GM19099 (cell line): ENCODE measurements around the gene TBC1D19.

Experiments used
- POLR2A ChIP-seq: IDR thresholded peaks from 3 replicates; pipeline ENCODE4 v1.6.1; 2011; ENCODE audit warnings: low read depth; ENCODE audit not compliant: insufficient read length; ENCODE audit errors: extremely low read depth

TBC1D19 gene

DNA sequence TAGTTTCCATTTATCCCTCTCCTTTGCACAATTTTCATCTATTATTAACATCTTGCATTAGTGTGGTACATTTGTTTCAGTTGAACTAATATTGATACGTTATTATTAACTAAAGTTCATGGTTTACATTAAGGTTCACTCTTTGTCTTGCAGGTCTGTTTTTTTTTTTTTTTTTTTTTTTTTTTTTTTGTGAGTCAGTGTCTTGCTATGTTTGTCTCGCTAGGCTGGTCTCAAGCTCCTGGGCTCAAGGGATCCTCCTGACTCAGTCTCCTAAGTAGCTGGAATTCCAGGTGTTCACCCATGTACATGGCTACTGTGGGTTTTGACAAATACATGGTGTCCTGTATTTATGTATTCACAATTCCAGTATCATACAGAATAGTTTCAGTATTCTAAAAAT is 6.8 kb downstream of the TBC1D19 start:
- TF ChIP-seq POLR2A: no peak

DNA sequence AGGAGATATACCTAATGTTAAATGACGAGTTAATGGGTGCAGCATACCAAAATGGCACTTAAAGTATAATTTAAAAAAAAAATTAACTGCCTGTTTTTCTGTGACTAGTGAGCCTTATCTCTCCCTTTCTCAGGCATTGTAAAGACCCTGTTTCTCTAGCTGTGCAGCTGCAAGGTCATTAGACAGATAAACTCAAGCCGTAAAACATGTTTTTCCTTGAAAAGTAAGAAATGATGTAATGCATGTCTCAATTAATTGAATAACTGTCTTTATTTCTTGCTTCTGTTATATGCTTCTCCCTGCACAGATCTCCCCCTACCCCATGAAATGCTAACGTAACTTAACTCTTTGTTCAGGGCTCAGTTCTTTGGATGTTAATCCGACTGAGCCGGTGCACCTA is 10.5 kb downstream of the TBC1D19 start:
- TF ChIP-seq POLR2A: no peak

DNA sequence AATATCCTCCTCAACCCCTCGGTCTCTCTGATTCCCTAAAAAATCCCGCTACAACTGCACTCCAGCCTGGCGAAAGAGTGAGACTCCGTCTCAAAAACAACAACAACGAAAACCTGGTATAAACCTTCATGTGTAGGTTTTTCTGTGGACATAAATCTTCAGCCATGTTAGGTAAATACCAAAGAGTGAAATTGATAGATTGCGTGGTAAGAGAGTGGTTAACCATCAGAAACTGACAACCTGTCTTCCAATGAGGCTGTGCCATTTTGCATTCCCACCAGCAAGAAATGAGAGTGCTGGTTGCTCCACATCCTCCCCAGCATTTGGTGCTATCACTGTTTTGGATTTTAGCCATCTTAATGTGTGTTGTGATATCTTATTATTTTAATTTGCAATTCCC is 10.9 kb downstream of the TBC1D19 start:
- no peak for TF ChIP-seq POLR2A

DNA sequence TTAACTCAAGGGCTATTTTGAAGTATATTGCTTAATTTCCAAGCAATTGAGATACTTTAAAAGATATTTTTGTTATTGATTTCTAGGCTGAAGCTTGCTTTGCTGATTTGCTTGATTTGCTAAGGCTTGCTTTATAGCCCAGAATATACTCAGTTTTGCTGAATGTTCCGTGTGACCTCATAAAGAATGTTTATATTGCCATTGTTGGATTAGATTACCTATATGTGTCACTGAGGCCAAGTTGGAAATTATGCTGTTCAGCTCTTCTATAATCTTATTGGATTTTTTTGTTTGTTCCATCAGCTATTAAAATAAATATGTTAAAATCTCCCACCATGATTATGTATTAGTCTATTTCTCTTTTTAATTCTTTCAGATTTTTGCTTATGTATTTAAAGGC is 13.0 kb downstream of the TBC1D19 start:
- no peak for TF ChIP-seq POLR2A

DNA sequence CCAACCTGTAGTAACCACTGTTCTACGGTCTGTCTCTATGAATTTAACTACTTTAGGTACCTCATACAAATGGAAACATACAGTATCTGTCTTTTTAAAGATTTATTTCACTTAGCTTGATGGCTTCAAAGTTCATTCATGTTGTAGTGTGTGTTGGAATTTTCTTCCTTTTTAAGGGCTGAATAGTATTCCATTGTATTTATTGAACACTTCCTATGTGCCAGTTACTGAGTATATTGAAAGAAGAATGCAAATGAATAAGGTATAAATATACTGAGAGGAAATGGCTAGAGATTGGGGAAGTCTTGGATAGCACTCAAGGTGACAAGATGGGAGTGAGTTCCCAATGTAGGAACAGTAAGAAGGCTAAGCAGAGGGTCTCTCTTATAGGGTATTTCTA is 17.3 kb downstream of the TBC1D19 start:
- no peak for TF ChIP-seq POLR2A

DNA sequence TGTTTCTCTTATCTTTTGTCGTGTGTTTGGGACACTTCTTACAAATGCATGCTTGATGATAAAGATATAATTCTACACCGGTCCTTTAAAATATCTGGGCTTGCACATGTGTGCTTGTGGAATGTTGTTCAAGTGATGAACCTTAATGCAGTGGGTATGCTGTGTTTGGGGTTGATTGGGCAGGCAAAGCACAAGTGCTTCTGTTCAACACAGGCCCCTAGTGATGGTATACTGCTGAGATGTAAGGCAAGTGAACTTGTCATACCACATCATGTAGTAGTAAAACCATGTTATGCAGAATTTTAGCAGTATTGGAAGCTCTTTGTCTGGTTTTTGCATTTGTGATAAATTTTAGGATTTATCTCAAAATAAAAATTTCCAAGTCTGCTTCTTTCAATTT is 23.9 kb downstream of the TBC1D19 start:
- no peak for TF ChIP-seq POLR2A

DNA sequence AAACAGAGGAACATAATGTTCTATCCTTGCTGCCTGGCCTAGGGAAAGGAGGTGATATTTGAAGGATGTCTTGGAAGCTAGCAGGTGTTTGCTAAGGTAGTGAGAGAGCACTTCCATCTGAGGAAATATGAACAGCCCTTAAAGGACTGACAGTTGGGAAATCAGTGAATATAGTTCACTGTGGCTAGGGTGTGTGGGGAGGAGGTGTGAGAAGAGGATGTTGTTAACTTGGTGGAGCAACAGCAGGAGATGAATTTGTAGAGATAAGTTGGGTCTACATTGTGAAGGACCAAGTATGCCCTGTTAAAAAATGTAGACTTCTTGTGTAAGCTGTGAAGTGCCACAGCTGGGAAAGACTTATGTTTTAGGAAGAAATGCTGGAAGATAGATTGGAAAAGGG is 25.5 kb downstream of the TBC1D19 start:
- no peak for TF ChIP-seq POLR2A

DNA sequence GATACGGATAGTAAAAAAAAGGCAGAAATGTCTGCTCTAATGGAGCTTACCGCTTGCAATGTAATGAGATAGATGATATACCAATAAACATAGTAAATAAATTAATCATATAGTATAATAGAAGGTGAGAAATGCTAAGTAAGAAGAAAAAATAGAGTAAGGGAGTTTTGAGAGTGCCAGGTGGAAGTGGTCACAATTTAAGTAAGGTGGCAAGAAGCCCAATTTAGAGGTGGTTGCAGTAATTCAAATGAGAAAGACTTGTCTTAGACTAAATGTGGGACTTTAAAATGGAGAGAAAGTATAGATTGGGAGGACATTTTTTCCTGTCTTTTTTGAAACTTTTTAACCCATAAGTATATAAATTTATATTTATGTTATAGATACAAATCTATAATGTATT is 26.0 kb downstream of the TBC1D19 start:
- TF ChIP-seq POLR2A: no peak

DNA sequence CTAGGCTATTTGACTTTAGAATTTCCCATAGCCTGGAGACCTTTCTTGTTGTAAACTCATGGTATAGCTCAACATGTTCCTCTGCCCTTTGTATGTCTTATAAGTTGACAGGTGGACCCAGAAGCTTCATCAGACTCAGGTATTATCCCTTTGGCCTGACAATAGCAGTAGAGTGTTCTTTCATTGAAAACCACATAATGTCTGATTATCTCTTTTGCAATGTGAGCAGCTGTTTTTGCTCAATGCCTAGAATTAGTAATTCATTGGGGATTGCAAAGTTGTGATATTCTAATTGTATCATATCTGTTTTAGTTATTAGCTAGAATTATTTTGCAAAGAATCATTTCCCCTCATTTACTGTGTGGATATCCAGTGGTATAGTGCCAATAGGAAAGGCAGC is 27.5 kb downstream of the TBC1D19 start:
- no peak for TF ChIP-seq POLR2A

DNA sequence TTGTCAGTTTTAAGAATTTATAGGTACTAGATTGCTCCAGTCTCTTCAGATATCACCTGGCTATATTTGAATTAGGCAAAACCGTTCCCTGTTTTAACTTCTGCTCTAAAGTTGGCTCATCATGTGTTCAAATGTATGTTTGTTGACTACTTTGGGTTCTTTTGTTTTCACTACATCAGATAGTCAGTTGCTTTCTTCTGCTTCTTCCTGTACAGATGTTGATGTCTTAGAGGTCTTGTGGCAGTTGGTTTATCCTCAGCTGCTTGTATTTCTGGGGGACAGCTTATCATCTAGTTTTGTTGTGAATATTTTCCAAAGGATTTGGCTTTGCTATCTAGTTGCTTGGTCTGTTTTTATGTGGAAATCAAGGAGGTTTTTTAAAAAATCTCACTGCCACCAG is 28.0 kb downstream of the TBC1D19 start:
- no peak for TF ChIP-seq POLR2A

DNA sequence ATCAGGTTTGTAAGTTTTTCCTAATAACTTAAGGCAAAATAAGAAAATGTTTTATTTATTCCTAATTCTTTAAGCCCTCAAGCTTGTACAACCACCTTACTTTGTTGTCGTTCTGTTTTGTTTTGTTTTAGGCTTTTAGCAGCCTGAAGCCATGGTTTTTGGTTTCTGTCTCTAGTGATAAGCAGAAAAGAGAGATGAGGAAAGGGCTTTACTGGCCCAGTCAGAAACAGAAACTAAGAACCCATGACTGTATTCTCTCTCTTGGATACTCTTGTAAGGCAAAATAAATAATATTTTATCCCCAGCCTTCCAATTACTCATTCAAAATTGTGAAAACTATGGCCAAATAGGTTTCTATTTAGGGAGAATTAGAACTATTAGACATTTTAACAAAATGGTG is 29.4 kb downstream of the TBC1D19 start:
- no peak for TF ChIP-seq POLR2A

DNA sequence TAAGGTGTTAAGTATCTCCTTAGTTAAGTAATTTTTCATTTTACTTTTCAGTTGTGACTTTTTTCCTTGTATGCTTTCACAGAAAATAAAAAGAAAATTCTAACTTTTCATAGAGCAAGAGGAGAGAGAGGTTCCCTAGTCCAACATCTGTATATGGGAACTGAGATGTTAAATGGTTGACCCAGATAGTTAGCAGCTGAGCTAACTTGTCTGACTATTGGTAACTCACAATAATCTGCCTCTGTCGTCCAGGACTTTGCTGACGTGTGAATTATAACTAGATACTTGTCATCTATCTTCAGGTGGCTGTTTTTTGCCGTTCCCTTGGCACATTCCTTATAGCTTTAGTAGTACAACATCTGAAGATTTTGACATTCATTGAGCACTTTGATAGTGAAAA is 29.9 kb downstream of the TBC1D19 start:
- no peak for TF ChIP-seq POLR2A

DNA sequence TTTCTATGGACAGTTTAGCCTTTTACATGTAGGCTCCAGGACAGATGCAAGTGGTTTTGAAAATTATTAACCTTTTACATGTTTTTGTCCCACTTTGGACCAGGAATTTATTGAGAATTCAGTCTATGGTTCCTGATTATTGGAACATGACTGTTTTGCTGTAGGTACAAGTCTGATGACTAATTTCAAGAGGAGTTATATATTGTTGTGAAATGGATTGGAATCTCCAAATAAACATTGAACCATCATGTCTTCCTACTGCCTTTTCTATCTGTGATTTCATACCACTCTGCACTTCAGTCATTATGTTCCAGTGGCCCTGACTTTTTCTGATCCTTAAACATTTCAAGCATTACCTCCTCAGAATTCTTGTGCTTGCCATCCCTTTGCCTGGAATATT is 35.9 kb downstream of the TBC1D19 start:
- TF ChIP-seq POLR2A: no peak

DNA sequence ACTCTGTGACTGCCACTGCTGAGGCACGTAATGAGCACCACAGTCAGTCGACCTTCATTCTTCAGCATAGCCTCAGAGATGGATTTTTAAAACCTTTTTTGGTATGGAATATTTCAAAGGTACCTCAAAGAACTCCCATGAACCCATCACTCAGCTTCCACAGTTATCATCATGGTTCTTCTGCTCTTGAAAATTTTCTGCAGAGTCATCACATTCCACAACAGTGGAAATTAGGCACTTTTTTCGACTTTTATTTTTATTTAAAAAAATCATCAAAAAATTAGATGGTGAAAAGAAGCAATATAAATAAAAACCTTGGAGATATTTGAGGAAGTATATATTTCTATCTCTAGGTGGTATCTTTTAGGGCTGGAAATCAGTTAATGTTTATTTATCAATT is 37.5 kb downstream of the TBC1D19 start:
- no peak for TF ChIP-seq POLR2A

DNA sequence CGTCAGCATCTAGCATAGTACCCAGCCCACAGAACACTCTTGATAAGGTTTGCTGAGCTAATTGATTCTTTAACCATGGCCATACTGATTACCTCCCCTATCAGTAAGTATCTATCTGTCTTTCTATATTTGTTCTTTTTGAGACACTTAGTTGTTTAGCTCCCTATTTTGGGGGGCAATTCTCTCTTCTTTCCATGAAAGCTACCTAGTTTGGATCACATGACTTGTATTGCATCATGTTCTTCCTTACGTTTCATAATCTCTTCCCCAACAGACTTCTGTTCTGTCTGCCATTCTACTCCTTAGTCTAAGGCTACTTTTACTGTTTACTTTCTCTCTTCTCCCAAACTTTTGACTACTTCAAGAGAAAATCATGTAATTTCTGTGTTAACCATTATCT is 39.0 kb downstream of the TBC1D19 start:
- no peak for TF ChIP-seq POLR2A

DNA sequence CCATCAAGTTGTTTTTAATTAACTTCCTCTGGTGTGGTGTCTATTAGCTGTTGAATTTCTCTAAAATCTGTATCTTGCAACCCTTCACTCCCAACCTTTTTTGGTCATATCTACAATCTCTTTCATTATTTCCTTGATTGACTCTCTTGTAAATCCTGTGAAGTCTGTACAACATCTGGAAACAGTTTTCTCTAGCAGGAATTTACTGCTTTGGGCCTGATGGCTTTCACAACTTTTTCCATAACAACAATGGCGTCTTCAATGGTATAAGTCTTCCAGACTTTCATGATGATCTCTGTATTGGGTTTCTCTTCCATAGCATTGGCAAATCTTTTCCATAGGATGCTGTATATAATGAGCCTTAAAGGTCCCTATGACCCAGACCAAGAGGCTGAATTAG is 49.0 kb downstream of the TBC1D19 start:
- no peak for TF ChIP-seq POLR2A

DNA sequence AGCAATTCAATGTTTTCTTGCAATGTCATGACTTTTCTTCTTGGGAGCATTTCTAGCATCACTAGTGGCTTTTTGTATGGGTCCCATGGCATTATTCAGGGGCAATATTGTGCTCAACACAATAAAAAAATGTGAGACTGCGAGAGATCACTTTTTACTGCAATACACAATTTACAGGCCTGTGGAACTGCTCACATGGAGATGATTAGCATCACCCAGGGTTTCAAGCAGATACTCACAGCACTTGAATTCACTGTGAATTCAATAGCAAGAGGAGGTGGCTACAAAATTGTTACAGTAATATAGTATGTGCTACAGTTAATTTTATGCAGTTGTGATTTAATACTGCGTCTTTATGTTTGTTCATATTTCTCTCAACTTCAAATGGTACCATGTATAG is 50.4 kb downstream of the TBC1D19 start:
- TF ChIP-seq POLR2A: no peak

DNA sequence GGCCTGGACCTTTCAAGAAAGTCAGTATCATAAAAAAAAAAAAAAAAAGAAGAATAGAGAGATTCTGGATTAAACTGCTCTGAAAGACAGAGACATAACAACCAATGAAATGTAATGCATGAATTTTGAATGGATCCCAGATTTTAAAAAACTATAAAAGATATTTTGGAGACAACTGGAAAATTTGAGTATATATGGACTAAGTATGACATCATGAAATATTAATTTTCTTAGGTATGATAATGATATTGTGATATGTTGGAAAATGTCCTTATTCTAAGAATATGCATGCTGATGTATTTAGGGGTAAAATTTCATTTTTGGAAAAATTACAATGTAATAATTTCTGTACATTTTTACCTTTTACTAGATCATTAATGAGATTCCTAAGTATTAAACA is 52.6 kb downstream of the TBC1D19 start:
- no peak for TF ChIP-seq POLR2A

DNA sequence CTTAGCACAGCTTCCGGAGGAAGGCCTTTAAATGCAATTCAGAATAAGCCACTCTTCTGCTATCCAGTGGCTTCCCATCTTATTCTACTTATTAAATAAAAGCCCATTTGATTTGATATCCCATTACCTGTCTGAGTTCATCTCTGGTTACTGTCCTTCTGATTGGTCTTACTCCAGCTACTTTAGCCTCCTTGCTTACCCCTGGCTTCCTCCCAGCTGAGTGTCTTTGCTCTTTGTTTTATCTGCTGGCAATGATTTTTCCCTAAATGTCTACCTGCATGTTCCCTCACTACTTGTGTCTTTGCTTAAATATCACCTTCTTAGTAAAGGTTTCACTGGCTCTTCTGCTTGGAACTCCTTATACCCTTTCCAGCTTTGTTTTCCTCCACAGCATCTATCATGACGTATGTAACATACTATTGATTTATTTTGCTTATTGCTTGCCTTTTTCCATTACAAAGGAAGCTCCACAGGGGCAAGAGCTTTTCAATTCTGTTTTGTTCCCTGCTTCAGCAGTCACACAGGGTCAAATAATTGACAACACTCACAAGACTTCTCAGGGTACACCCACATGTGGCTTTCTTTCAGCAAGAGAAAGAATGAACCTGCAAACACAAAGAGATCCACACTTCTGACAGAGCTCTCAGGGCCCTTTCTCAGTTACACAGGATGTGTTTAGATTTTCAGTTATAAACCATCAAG is 63.8 kb downstream of the TBC1D19 start:
- no peak for TF ChIP-seq POLR2A
